Measurements from ENCODE around the gene TMEM175. TPM values are rescaled to one million over a fixed set of nuclear protein-coding genes. Genes with fewer than 3 reads are reported as not detected.
A peak's percentile ranks its signal among the peaks of the same experiment; 100 is the strongest.

Gene TMEM175
- total and polyA plus RNA-seq, 5 donors from 2014 or later = 12.1 to 46.0 (median 14.6) TPM

GRCh38 chr4:1004071-1004418 is 71.8 kb downstream of the TMEM175 start:
- Mint-ChIP-seq H3K27me3 (peaks cover 47% of the 10 kb centered on the region), H3K36me3 (no peaks in the 10 kb centered on the region), H3K4me1 (peaks cover 0 to 10% (median 4%) of the 10 kb centered on the region in 4 donors), H3K9me3 (peaks cover 0 to 2% (median 0%) of the 10 kb centered on the region in 7 donors), H3K27ac (no peak overlapping the region), H3K4me3 (no peak overlapping the region)
- no peak overlapping the region for H3K27ac ChIP-seq (ENCODE audit: insufficient read depth, low read length, poor library complexity, severe bottlenecking)
- H3K27me3 ChIP-seq (ENCODE audit: control insufficient read depth, insufficient read depth, low read length) = peaks cover 5% of the 10 kb centered on the region
- no peak for ATAC-seq (ENCODE audit: low read depth in 2 of 2)
- DNase-seq = no peak
- peaks cover 0 to 2% of the 10 kb centered on the region in 2 experiments for H3K9me3 ChIP-seq (ENCODE audit: control insufficient read depth in 2 of 2, low read length in 2 of 2)
- peaks cover 24% of the 10 kb centered on the region for H3K4me1 ChIP-seq (ENCODE audit: control insufficient read depth, insufficient read depth, low read length, poor library complexity, severe bottlenecking)
- no peak overlapping the region for H3K4me3 ChIP-seq (ENCODE audit: low read depth, low read length)
- no peaks in the 10 kb centered on the region for H3K36me3 ChIP-seq (ENCODE audit: control insufficient read depth, insufficient read depth, low read length)

- H3K27ac Mint-ChIP-seq = no peak overlapping the region
- Histone ChIP-seq H3K4me1 (ENCODE audit: control insufficient read depth, insufficient read depth, low read length, poor library complexity, severe bottlenecking) (peaks cover 27% of the 10 kb centered on the region), H3K9me3 (ENCODE audit: control insufficient read depth in 2 of 2, low read length in 2 of 2) (peaks cover 0 to 2% of the 10 kb centered on the region in 2 experiments), H3K27ac (ENCODE audit: insufficient read depth, low read length, poor library complexity, severe bottlenecking) (no peak overlapping the region), H3K4me3 (ENCODE audit: low read depth, low read length) (no peak overlapping the region), H3K27me3 (ENCODE audit: control insufficient read depth, insufficient read depth, low read length) (peaks cover 5% of the 10 kb centered on the region), H3K36me3 (ENCODE audit: control insufficient read depth, insufficient read depth, low read length) (no peaks in the 10 kb centered on the region)
- no peak overlapping the region for H3K4me3 Mint-ChIP-seq
- H3K36me3 Mint-ChIP-seq = no peaks in the 10 kb centered on the region
- peaks cover 43% of the 10 kb centered on the region for H3K27me3 Mint-ChIP-seq
- ATAC-seq (ENCODE audit: low read depth in 2 of 2) (no peak), DNase-seq (no peak)
- H3K4me1 Mint-ChIP-seq = peaks cover 0 to 9% (median 4%) of the 10 kb centered on the region in 4 donors
- H3K9me3 Mint-ChIP-seq = peaks cover 0 to 2% (median 0%) of the 10 kb centered on the region in 7 donors
Observed at GRCh38 chr4:1004557-1005485, 72.6 kb downstream of the TMEM175 start.

GRCh38 chr4:1006856-1007255 is 74.6 kb downstream of the TMEM175 start:
- Histone ChIP-seq H3K9me3 (ENCODE audit: control insufficient read depth in 2 of 2, low read length in 2 of 2) (peaks cover 0 to 2% of the 10 kb centered on the region in 2 experiments), H3K27ac (ENCODE audit: insufficient read depth, low read length, poor library complexity, severe bottlenecking) (no peak overlapping the region), H3K36me3 (ENCODE audit: control insufficient read depth, insufficient read depth, low read length) (no peaks in the 10 kb centered on the region), H3K4me1 (ENCODE audit: control insufficient read depth, insufficient read depth, low read length, poor library complexity, severe bottlenecking) (peaks cover 38% of the 10 kb centered on the region), H3K4me3 (ENCODE audit: low read depth, low read length) (no peak overlapping the region), H3K27me3 (ENCODE audit: control insufficient read depth, insufficient read depth, low read length) (peaks cover 5% of the 10 kb centered on the region)
- peak overlapping the region in 2 of 4 donors; percentile 27 to 51 for H3K4me3 Mint-ChIP-seq
- no peak overlapping the region for H3K27ac Mint-ChIP-seq
- DNase-seq (no peak), ATAC-seq (ENCODE audit: low read depth in 2 of 2) (no peak)
- H3K4me1 Mint-ChIP-seq = peaks cover 0 to 11% (median 4%) of the 10 kb centered on the region in 4 donors
- H3K9me3 Mint-ChIP-seq = peaks cover 0 to 2% (median 0%) of the 10 kb centered on the region in 7 donors
- H3K36me3 Mint-ChIP-seq = no peaks in the 10 kb centered on the region
- peaks cover 43% of the 10 kb centered on the region for H3K27me3 Mint-ChIP-seq

Other genes with a start within 250 kb of the TMEM175 start
- gene SLC49A3, start 243.3 kb upstream of the TMEM175 start, total RNA-seq = 2.6 TPM
- under 1 TPM; 0.32 to 0.84 (median 0.59) TPM for gene SLC49A3, start 243.3 kb upstream of the TMEM175 start, polyA plus RNA-seq
- 71.8 TPM for gene PCGF3, start 226.6 kb upstream of the TMEM175 start, total RNA-seq
- gene PCGF3, start 226.6 kb upstream of the TMEM175 start, polyA plus RNA-seq = 1 to 10 TPM; 3.2 to 6.1 (median 4.6) TPM
- gene CPLX1, start 106.3 kb upstream of the TMEM175 start, total RNA-seq = 0.62 TPM
- gene CPLX1, start 106.3 kb upstream of the TMEM175 start, polyA plus RNA-seq = under 1 TPM in 1 of 4 donors, not detected in 3; 0.16 TPM
- 254 TPM for gene GAK, start 144 bp upstream of the TMEM175 start, total RNA-seq
- 10 to 100 TPM; 37.5 to 50.7 (median 39.1) TPM for gene GAK, start 144 bp upstream of the TMEM175 start, polyA plus RNA-seq
- gene DGKQ, start 41.1 kb downstream of the TMEM175 start, total RNA-seq = 22.5 TPM
- gene DGKQ, start 41.1 kb downstream of the TMEM175 start, polyA plus RNA-seq = 1 to 10 TPM; 2.4 to 5.4 (median 3.1) TPM
- gene IDUA, start 54.6 kb downstream of the TMEM175 start, total RNA-seq = 55.5 TPM
- 10 to 100 TPM in 1 of 4 donors, 1 to 10 TPM in 3; 7.5 to 13.1 (median 8.5) TPM for gene IDUA, start 54.6 kb downstream of the TMEM175 start, polyA plus RNA-seq
- gene SLC26A1, start 60.9 kb downstream of the TMEM175 start, total RNA-seq = 0.37 TPM
- gene SLC26A1, start 60.9 kb downstream of the TMEM175 start, polyA plus RNA-seq = 1 to 10 TPM in 2 of 4 donors, under 1 TPM in 2; 0.42 to 1.7 (median 1.0) TPM
- 14.3 TPM for gene FGFRL1, start 79.2 kb downstream of the TMEM175 start, total RNA-seq
- 1 to 10 TPM in 1 of 4 donors, under 1 TPM in 3; 0.27 to 1.6 (median 0.33) TPM for gene FGFRL1, start 79.2 kb downstream of the TMEM175 start, polyA plus RNA-seq
- 3.2 TPM for gene RNF212, start 181.1 kb downstream of the TMEM175 start, total RNA-seq
- 1 to 10 TPM; 2.8 to 5.4 (median 3.2) TPM for gene RNF212, start 181.1 kb downstream of the TMEM175 start, polyA plus RNA-seq
- gene SPON2, start 240.1 kb downstream of the TMEM175 start, total RNA-seq = 23.9 TPM
- 1 to 10 TPM; 3.4 to 8.1 (median 6.2) TPM for gene SPON2, start 240.1 kb downstream of the TMEM175 start, polyA plus RNA-seq

Measured in CD4-positive, CD25-positive, alpha-beta regulatory T cell (primary cell).